HG03460 (cell line): ENCODE data around the gene USP40.

ENCODE experiments used
- ATAC-seq: cut with Tn5 transposase; IDR thresholded peaks from one replicate; pipeline ENCODE4 v1.9.1; 2021; ENCODE audit not compliant: unreplicated experiment

Gene USP40

DNA sequence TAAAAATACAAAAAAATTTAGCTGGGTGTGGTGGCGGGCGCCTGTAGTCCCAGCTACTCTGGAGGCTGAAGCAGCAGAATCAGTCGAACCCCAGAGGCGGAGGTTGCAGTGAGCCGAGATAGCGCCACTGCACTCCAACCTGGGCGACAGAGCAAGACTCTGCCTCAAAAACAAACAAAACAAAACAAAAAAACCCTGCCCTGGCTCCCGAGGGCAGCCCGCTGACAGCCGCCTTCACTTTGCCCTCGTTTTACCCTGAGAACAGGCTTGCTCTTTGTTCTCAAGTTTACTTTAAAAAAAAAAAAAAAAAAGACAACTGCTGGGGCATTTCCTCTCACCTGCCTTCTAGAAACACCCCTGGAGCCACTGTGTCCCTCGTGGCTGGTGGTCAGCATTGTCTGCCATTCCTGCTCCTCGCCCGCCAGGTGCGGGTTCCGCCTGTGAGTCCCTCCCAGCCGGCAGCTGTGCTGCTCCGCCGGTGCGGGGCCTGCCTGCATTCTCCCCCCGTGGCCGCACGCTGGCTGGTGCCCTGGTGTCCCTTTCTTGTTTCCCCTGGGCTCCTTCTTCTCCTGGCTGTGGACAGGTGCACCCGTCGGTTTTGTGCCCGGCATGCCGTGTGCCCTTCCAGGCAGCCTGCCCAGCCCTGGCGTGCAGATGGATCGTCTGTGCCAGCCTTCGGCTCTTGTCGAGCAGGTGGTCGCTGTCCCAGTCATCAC, 105.7 kb downstream of the USP40 start:
- no peak for ATAC-seq

DNA sequence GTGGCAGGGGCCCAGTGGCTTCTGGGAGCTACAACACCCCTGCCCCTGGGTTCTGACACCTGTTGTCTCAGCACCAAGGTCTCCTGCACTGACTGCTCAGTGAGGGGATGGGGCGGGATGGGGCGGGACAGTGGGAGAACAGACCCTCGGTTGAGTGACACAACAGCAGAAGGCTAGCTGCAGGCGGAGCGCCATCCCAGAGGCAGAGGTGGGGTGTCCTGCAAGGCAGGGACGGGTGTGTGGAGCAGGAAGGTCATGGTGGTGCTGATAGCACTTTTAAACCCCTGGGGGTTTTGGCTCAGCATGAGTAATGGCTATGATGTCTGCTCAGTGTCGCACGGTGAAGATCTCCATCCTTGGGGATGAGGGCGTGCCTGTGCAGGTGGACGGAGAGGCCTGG, 107.2 kb downstream of the USP40 start:
- ATAC-seq = no peak

DNA sequence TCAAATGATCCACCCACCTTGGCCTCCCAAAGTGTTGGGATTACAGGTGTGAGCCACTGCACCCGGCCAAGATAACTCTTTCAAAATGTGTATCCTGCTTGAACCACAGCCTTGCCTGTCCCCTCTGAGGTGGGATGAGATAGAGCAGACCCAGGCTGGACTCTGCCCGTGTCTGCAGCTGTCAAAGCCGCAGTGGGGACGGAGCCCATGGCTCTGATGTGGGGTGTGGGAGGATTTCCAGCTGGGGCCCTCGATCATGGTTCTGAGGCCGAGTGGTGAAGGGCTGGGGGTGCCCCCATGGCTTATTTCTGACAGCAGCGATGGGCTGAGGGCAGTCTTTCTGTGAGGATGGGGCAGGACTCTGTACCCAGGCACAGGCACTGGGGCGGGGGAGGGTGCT, 107.8 kb downstream of the USP40 start:
- no peak for ATAC-seq

DNA sequence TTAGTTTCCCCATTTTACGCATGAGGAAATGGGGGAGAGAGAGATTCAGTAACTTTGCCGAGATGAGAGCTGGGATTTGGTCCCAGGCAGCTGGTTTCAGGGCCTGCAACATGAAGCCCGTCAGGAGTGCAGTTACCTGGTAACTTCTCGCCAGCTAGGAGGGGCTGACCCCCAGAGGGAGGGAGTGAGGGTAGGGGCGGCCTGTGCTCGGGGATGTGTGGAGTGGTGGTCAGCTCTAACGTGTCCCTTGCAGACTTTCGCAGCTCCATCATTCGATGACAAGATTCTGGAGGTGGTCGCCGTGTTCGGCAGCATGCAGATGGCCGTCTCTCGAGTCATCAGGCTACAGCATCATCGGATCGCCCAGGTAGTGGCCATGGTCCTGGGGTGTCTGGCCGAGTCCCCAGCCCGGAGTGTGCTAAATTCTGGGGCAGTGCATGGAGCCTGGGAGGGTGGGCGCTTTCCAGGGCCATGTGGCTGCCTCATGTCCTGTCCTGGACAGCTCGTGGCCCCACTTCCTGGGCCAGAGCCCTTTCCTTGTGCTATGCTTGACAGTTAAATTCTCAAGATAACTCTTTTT, 108.5 kb downstream of the USP40 start:
- no peak for ATAC-seq

DNA sequence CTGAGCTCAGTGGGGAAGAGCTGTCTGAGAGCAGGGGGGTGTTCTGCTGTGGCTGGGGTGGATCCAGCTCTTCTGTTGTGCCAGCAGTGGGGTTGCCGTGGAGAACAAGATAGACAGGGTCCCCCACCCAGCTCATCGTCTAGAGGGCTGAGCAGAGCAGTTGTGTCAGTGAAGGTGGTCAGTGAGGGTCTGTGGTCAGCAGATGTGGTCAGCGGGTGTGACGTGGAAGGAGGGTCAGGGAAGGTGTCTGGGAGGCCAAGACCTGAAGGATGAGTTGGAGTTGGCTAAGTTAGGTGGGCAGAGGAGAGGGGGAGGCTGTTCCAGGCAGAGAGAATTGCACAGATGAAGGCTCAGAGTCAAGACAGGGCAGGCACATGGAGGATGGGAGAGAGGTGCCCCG, 109.2 kb downstream of the USP40 start:
- ATAC-seq = no peak

DNA sequence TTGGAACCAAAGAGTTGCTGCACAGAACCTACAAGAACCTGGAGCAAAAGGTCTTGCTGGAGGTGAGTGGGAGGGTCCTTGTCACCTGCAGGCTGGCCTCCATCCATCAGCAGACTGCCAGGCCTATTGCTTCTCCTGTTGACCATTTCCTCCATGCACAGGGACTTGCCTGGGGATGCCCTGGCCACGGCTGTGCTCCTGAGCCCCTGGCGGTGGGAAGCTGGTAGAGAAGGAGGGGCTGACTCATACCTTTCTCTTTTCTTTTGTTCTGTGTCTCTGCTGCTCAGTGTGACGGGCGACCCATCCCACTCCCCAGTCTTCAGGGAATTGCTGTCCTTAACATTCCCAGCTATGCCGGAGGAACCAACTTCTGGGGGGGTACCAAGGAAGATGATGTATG, 109.6 kb downstream of the USP40 start:
- ATAC-seq = no peak

DNA sequence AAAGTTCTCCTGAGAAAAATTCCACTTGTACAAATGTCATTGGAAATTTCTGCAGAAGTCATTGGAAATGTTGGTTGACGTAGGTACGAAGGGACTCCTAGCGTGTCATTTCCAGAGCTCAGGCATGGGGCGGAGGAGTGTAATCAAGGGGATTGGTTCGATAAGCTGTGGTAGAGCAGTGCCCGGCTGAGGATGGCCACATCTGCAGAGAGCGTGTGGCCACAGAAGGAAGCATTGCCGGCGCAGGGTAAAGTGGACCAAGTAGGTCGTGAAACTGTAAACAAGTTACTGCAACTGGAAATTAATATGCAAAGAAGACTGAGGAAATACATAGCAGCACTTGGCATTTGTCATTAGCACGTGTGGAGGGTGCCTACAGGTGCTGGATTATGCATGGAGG, 110.5 kb downstream of the USP40 start:
- ATAC-seq = no peak

DNA sequence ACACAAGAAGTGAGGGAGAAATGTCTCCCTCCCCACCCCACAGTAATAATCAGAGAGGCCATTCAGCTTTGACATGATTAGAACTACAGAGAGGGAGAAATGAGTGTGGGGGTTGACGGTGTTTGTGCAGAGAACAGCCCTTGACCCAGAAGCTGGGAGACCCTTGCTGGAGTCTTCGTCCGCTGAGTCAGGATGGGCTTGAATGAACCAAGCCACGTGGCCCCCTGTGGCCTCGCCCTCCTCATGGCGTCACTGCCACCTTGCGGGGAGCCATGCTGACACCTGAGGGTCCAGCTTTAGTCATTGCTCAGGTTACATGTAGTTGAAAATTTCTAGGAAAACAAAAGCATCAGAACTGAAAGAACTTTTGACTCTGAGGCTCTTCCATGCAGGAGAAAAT, 111.1 kb downstream of the USP40 start:
- no peak for ATAC-seq

DNA sequence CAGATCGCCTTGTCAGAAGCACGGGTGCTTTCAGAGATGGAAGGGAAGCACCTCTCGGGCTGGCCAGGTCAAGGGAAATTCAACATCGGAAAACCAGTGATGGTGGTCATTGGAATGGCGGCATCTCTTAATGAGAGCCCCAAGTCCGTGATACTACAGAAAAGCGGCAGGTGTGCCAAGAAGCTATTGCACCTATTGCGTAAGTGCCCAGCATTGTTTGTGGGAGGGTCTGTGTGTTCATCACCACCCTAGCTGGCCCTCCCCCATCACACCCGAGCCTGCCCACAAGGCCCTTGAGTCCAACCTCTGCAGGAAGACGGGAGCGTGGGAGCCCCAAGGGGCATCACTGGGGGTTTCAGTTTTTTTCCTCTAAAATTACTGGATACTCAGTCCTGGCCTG, 111.6 kb downstream of the USP40 start:
- no peak for ATAC-seq

DNA sequence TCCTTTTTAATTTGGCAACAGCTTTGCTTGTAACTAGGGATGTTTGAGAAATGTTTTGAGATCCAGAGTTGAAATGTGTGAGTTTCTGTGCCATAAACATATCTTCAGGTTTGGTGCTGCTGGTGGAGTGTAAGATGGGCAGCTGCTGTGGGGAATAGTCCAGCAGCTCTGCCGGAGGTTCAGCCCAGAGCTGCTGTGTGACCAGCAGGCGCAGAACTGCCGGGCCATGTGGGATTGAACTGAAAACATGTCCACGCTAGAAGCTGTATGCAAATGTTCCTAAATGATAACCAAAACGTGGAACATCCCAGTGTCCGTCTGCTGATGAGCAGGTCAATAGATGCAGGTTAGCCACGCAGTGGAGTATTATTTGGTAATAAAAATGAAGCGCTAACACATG, 112.7 kb downstream of the USP40 start:
- no peak for ATAC-seq

DNA sequence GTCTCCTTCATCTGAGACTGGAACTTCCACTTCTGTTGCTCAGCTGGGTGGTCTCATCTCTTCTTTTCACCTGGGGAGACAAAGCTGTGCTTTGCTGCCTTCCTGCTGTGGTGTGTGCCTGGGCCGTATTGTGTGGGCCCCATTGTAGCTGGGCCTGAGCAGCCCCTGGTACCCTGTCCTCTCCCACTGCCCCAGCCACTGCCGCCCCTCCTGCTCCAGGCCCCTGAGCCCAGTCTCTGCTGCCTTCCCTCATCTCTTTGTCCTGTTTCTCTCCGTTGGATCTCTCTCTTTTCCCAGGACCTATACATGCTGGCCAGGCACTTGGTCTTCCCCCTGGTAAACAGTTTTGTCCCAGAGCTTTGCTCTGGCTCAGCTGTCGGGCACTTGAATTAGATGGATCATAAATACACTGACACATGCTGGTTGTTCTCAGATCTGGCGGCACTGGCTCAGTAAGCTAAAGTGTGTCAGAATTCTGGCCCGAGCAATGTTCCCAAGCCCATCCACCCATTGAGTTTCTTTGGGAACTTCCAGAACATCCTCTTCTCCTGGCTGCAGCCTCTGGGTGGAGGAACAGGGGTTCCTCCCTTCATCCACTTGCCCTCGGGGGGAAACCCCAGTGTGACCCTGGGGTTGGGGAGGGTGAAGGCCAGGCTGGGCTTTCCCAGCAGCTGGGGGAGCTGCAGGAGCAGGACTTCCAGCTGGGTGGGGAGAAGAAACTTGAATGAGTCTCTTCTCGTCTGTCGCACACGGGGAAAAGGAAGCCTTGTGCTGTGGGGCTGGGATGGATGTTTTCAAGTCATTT, 113.3 kb downstream of the USP40 start:
- no peak for ATAC-seq

DNA sequence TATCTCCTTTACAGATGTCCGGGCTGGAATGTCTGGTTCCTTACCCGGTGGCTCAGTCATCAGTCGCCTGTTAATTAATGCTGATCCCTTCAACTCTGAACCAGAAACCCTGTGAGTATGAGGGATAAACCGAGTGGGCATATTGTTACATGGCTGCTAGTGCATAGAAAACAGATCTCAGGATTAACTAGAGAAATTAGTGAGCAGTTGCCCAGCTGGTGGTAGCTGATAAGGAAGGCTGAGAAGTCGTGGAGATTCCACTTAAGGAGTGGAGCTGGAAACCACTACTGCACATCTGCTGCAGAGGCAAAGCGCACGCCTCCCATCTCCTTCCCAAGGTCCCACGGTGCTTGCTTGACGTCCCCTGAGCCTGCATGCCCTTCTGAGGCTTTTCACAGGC, 114.6 kb downstream of the USP40 start:
- no peak for ATAC-seq

DNA sequence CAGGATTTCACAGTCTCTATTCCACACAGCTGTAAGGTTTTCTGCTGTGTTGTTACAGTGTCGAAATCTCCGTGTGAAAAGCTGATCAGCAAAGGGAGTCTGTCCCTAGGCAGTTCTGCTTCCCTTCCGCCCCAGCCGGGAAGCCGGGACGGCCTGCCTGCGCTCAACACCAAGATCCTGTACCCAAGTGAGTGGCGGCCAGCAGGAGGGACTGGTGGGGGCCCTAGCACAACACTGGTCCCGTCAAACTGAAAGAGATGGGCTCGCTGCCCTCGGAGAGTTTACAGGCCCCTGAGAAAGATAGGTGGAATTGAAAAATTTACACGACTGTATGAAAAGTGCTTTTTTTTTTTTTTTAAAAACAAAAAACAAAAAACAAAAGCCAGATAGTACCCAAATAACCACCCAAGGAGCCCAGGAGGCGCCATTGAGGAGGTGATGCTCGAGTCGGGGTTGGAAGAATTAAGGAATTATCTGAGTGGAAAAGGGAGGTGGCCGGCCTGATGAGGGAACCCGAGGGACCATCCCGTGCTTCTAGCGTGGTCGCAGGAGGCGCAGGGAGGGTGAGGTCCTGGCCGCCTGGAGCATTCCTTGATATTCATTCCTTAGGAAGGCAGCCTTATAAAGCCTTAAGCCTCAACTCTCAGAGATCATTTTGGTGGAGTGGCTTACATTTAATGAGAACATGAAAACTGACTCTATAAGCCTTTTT, 115.6 kb downstream of the USP40 start:
- ATAC-seq = no peak

DNA sequence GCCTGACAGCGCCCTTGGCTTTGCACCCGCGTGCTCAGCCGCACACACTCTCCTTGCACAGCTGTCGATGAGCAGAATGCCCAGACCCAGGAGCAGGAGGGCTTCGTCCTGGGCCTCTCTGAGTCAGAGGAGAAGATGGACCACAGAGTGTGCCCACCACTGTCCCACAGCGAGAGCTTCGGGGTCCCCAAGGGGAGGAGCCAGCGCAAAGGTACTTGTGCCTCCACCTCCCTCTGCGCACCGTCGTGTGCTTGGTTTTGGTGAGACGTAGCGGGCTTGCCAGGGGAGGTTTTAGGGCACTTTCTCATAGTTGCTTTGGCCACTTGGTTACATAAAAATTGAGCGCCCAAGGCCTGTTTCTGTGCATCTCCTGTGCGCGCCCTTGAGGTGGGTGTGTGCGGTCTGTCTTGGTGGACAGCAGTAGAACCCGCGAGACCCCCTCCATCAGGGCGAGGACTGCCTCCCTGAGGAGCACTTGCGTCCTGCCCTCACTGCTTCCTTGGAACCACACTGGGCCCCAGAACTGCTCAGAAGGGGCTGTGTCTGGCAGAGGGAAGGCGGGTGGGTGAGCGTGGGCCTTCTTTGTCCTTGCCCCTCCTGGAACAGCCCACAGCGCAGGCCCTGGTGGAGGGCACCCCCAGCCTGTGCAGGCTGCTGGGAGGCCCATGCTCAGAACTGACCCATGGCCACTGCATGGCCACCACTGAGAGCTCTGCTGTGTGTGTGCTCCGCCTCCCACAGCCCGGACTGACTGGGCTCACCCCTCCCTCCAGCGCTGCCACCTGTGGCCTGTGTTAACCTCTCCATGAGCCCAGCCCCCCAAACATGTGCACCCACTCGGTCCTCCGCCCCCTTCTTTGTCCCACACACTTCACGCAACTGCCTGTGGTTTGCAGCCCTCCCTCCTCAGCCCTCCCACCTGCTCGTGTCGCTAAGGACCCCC, 116.4 kb downstream of the USP40 start:
- ATAC-seq = no peak

DNA sequence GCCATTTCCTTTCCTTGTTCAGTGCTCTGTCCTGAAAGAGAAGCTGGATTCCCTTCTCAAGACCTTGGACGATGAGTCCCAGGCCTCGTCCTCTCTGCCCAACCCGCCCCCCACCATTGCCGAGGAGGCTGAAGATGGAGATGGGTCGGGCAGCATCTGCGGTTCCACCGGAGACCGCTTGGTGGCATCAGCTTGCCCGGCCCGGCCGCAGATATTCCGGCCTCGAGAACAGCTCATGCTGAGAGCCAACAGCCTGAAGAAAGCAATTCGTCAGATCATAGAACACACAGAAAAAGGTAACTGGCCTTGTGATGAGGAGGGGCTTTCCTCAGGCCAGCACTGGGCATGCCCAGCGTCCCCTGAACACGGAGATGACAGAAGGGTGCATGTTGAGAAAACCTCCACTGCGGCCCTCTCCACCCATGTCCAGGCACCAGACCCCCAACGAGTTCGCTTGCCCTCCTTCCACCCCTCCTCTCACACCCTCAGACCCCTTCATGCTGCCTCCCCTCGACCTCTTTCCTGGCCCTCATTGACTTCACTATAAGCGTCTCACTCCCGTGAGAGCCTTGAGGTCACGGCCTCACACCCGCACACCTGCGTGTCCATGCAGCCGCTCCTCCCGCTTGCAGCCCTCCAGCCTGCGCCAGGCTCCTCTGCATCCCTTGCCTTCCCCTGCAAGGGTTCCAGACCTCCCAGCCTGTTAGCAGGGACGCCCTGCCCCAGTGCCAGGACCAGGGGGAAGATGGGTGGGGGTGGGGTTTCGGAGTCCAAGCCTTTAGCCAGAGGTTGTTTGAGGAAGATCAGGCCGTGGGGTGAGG, 117.3 kb downstream of the USP40 start:
- no peak for ATAC-seq

DNA sequence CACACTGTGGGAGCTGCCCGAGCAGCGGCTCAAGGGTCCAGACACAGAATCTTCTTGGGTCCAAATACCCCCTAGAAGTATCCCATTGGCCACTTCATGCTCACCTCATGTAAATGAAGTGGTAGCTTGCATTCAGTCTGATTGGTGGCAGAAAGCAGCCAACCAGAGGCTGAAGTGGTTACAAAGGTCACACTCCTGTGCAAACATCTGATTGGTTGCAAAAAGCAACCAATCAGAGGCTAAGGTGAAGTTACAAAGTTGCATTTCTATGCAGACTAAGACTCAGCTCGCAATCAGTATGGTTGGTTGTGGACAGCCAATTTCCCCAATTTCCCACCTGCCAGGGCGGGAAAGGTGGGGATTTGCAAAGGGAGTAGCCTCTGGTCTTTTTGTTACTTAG, 118.0 kb downstream of the USP40 start:
- no peak for ATAC-seq

DNA sequence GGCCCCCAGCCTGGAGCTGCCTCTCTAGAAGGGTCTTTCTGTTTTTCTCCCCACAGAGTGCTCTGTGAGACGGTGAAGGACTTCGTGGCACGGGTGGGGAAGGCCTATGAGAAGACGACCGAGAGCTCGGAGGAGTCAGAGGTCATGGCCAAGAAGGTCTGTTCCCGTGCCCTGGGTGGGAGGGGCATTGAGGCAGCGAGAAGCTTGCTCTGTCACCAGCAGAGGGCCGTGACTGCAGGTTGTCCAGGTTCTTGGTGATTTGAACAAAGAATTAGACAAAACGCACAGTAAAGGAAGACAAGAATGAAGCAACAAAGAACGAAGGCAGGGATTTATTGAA, 118.4 kb downstream of the USP40 start:
- ATAC-seq = no peak

DNA sequence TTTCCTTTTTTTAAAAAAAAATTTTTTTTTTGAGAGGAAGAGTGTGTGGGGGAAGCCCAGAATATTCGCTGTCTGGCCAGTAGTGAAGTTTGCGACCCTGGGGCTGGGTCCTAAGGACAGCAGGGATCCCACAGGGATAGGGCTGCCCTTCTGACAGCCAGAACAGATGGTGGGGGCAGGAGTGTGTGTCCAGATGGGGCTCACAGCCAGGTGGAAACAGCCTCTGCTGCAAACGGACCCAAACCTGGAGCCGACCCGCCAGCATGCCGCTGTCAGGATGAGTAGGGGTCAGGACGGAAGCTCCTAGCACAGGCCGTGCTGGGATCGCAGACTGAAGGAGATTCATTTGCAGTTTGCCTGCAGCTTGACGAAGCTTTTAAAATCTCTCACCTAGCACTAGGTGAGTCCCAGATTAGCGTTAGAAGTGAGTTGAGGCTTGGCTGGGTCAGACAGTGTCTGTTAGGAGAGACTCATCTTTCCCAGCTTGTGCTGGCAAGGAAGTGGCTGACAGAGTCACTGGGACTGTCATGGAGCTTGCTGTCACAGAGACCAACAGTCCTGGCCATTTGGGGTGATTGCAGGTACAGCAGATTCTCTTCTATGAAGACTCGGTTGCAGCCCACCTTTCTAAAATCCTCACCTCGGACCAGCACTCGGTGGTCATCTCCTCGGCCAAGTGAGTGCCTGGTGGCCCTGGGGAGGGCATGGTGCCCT, 118.9 kb downstream of the USP40 start:
- no peak for ATAC-seq

DNA sequence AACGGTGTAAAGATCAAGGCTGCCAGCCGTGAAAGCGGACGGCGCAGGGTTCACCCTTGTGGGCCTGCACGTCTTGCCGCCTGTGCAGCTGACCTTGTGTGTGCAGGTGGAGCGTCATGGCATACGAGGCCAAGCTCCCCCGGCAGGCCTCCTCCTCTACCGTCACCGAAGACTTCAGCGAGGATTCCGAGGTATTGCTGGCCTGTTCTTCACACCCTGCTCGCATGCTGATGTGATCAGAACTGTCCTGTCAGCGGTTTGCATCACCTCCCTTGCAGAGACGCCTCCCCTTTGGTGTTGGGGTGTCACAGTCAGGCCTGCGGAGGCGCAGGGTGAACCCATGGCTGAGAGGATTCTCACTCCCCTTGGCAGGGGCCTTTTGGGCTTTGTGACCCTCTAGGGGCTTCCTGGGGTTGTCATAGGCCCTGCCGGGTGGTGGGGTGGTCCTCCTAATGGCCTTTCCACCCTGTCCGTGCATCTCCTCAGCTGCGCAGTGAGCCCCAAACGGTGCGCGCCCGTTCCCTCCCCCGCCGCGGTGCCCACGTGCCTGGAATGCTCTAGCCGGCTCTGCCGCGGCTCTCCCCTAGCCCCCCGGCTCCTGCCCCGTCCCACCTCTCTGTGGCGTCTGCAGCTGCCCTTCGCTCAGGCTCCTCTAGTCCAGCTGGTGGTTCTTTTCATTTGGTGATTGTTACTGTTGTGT, 119.8 kb downstream of the USP40 start:
- no peak for ATAC-seq
